ENCODE measurements around the gene IRGQ. TPM values are rescaled to one million over a fixed set of nuclear protein-coding genes. Genes with fewer than 3 reads are reported as not detected.
A peak's percentile ranks its signal among the peaks of the same experiment; 100 is the strongest.

Gene IRGQ
- total RNA-seq, 4 donors from 2014 or later: 18.0 to 33.5 (median 23.5) TPM

- peak; percentile 40 to 43 for DNase-seq
- WGBS, 2 donors: 5 to 6% methylated on average over 17 to 30 of the region's 64 CpGs
- peaks cover 13 to 30% of the 10 kb centered on the region in 2 donors for H3K36me3 ChIP-seq
These were observed 977 bp downstream of the IRGQ start for GRCh38 chr19:43594710-43595604.

GRCh38 chr19:43594081-43594697, 1.7 kb downstream of the IRGQ start:
- WGBS, 2 donors: 93 to 94% methylated on average over 10 of the region's 10 CpGs
- Histone ChIP-seq H3K27me3 (no peaks in the 10 kb centered on the region), H3K4me3 (replicated peaks in 1 of 3) (peak overlapping the region in 1 of 3 donors; percentile 55), H3K9me3 (no peaks in the 10 kb centered on the region), H3K36me3 (peaks cover 12 to 27% of the 10 kb centered on the region in 2 donors), H3K4me1 (peaks cover 31 to 33% of the 10 kb centered on the region in 2 donors), H3K27ac (peak overlapping the region in 1 of 3 donors; percentile 55)
- no peak for DNase-seq
- intact Hi-C loops (cut with DNase I): loop anchor here (10.0 kb wide), 1 partner anchor 59 kb away; the partner anchor contains the start of gene ZNF575
- no peak for TF ChIP-seq CTCF (IDR thresholded peaks at IDR 0.05)
- TF ChIP-seq POLR2A (IDR thresholded peaks at IDR 0.05): no peak

More at GRCh38 chr19:43594710-43595604, 977 bp downstream of the IRGQ start:
- intact Hi-C loops (cut with DNase I): loop anchor here (10.0 kb wide), 1 partner anchor 60 kb away; the partner anchor contains the start of gene ZNF575
- H3K9me3 ChIP-seq: no peaks in the 10 kb centered on the region
- no peaks in the 10 kb centered on the region for H3K27me3 ChIP-seq
- TF ChIP-seq CTCF (IDR thresholded peaks at IDR 0.05) (peak in 5 of 6 experiments; percentile 18 to 62 (median 41)), POLR2A (IDR thresholded peaks at IDR 0.05) (no peak)
- peaks cover 31 to 33% of the 10 kb centered on the region in 2 donors for H3K4me1 ChIP-seq
- H3K27ac ChIP-seq: peak overlapping the region; percentile 55 to 98 (median 73)
- peak overlapping the region; percentile 35 to 82 (median 55) for H3K4me3 ChIP-seq (replicated peaks in 1 of 3)

- Histone ChIP-seq H3K27me3 (no peaks in the 10 kb centered on the region), H3K27ac (no peak overlapping the region), H3K36me3 (peaks cover 7 to 22% of the 10 kb centered on the region in 2 donors), H3K9me3 (no peaks in the 10 kb centered on the region), H3K4me3 (replicated peaks in 1 of 3) (no peak overlapping the region), H3K4me1 (peaks cover 30 to 31% of the 10 kb centered on the region in 2 donors)
- no peak for TF ChIP-seq POLR2A (IDR thresholded peaks at IDR 0.05)
- no peak for TF ChIP-seq CTCF (IDR thresholded peaks at IDR 0.05)
- intact Hi-C loops (cut with DNase I): loop anchor here (10.0 kb wide), 1 partner anchor 58 kb away; the partner anchor contains the start of gene ZNF575
- DNase-seq: no peak
- WGBS, 2 donors: 96 to 97% methylated on average over 24 to 29 of the region's 37 CpGs
These were observed 3.1 kb downstream of the IRGQ start for GRCh38 chr19:43592800-43593350.

- 96% methylated on average over 46 to 55 of the region's 63 CpGs for WGBS, 2 donors
- H3K9me3 ChIP-seq: no peaks in the 10 kb centered on the region
These were observed 3.8 kb downstream of the IRGQ start for GRCh38 chr19:43591904-43592772.

More at GRCh38 chr19:43591904-43592772, 3.8 kb downstream of the IRGQ start:
- H3K27me3 ChIP-seq: no peaks in the 10 kb centered on the region
- peaks cover 22 to 24% of the 10 kb centered on the region in 2 donors for H3K4me1 ChIP-seq
- intact Hi-C loops (cut with DNase I): loop anchor here (10.0 kb wide), 1 partner anchor 57 kb away; the partner anchor contains the start of gene ZNF575
- H3K4me3 ChIP-seq (replicated peaks in 1 of 3): no peak overlapping the region
- no peak for DNase-seq
- TF ChIP-seq POLR2A (IDR thresholded peaks at IDR 0.05): no peak
- no peak for TF ChIP-seq CTCF (IDR thresholded peaks at IDR 0.05)
- H3K36me3 ChIP-seq: peaks cover 7 to 22% of the 10 kb centered on the region in 2 donors
- H3K27ac ChIP-seq: no peak overlapping the region
